Gastrocnemius medialis (tissue), 4 donors: ENCODE measurements around the gene ZNF23.

Experiments
- POLR2A ChIP-seq, 2 donors: fragments of 450-650 bp; IDR thresholded peaks; one replicate each; pipeline ENCODE4 v1.6.1; 2017; ENCODE audit warnings: antibody characterized with exemption in 2 of 2, mild to moderate bottlenecking in 2 of 2, moderate library complexity in 2 of 2
- TF ChIP-seq, protein P1 (sequence below), 5 experiments: fragments of 450-650 bp in 3 of 5; fragments of 200-600 bp in 2 of 5; sonication (generic) in 2 of 5; IDR thresholded peaks in 4 of 5; conservative IDR thresholded peaks in 1 of 5; 1 replicate in 4 of 5; 2 replicates in 1 of 5; pipeline ENCODE4 v1.5.1; 2016 to 2019; ENCODE audit warnings: antibody characterized with exemption in 5 of 5, mild to moderate bottlenecking in 3 of 5, moderate library complexity in 3 of 5

GRCh38 chr16:71501547-71501946 lies 39.5 kb upstream of the ZNF23 start:
- TF ChIP-seq, protein P1, sequence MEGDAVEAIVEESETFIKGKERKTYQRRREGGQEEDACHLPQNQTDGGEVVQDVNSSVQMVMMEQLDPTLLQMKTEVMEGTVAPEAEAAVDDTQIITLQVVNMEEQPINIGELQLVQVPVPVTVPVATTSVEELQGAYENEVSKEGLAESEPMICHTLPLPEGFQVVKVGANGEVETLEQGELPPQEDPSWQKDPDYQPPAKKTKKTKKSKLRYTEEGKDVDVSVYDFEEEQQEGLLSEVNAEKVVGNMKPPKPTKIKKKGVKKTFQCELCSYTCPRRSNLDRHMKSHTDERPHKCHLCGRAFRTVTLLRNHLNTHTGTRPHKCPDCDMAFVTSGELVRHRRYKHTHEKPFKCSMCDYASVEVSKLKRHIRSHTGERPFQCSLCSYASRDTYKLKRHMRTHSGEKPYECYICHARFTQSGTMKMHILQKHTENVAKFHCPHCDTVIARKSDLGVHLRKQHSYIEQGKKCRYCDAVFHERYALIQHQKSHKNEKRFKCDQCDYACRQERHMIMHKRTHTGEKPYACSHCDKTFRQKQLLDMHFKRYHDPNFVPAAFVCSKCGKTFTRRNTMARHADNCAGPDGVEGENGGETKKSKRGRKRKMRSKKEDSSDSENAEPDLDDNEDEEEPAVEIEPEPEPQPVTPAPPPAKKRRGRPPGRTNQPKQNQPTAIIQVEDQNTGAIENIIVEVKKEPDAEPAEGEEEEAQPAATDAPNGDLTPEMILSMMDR (IDR thresholded peaks at IDR 0.05 in 4 of 5, conservative IDR thresholded peaks at IDR 0.05 in 1 of 5) = no peak
- TF ChIP-seq POLR2A (IDR thresholded peaks at IDR 0.05) = no peak
